ENCODE measurements around the gene ASIC2. TPM values are rescaled to one million over a fixed set of nuclear protein-coding genes. Genes with fewer than 3 reads are reported as not detected.

Gene ASIC2
- total RNA-seq (2022; extraction: Qiagen RNA extraction; ENCODE audit: low read depth) = 1.9 to 2.8 TPM (median 2.4 TPM) in 5 replicates

GRCh38 chr17:33292981-33293867 is at the start of gene ASIC2:
Gene ASIC2 (minus strand): TSS chr17:33293295.

Data from A549 treated with DMSO at 1 μM for 4 hours (cell line).